Skin of body (tissue), 2 donors: ENCODE measurements around the gene EVA1A. TPM values are rescaled to one million over a fixed set of nuclear protein-coding genes. Genes with fewer than 3 reads are reported as not detected.

Source experiments
- DNase-seq: peaks from one replicate; lab custom pipeline; 2025; lab: John Stamatoyannopoulos, UW
- total RNA-seq: library from RNA; depleted of rRNA; stranded (reverse); fragments of >200 nt; gene quantifications from one replicate; pipeline ENCODE4 v1.2.3, GENCODE V29; 2014

Gene EVA1A
- total RNA-seq, 1 donor from 2014 or later: 10.7 TPM

GRCh38 chr2:75541430-75541829 is 19.3 kb downstream of the EVA1A start:
- DNase-seq: no peak

GRCh38 chr2:75540994-75541393 is 19.7 kb downstream of the EVA1A start:
- no peak for DNase-seq

DNA sequence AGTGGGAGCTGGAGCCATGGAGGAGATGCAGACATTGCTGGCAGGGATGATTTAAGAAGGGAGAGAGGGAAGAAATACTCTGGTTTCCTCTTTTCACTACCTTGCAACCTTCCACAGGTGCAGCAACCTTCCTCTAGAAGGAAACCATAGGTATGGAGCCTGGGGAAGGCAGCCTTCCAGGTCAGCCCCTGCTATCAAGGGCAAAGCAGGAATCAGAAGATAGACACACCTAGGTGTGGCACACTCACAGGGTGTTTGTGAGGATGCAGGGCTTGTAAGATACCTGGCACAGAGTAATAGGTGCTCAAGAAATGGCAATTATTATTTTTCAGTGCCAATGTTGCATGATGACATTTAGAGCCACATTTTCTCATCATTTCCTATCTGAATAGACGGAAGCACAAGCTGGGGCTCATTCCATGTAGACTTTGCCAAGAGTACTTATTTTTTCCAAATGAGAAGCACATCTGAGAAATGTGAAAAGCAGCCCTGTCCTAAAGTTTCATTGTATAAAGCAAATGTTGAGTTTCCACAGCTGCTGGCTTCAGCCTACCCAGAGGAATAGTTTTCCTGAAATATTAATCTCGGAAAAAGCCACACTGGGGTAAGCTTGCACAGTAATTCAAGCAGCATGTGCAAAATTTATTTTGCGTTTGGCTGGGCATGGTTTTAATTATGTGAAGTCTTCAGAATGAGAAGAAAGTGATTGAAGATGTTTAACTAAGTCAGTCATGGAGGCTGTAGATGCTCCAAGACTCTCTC is 20.6 kb downstream of the EVA1A start:
- peak; percentile 96 for DNase-seq

GRCh38 chr2:75538521-75539490 is 21.9 kb downstream of the EVA1A start:
- peak; percentile 58 for DNase-seq

- DNase-seq: no peak
Measured at GRCh38 chr2:75537658-75538057, 23.1 kb downstream of the EVA1A start.

GRCh38 chr2:75533135-75533534 is 27.6 kb downstream of the EVA1A start:
- no peak for DNase-seq

DNA sequence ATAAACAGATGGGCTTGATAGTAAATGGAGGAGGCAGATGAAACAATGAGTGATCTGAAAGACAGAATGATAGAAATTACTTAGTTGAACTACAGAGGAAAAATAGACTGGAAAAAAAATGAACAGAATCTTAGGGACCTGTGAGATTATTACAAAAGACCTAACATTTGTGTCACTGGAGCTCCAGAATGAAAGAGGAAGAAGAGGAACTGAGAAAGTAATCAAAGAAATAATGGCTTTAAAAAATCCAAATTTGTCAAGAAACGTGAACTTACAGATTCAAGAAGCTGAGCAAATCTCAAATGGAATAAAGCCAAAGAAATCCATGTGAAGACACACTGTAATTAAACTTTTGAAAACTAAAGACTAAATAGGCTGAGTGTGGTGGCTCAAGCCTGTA is 28.3 kb downstream of the EVA1A start:
- DNase-seq: no peak

GRCh38 chr2:75528221-75528977 is 32.3 kb downstream of the EVA1A start:
- DNase-seq: no peak

- no peak for DNase-seq
Measured at GRCh38 chr2:75527676-75528075, 33.1 kb downstream of the EVA1A start.

GRCh38 chr2:75526842-75527241 is 33.9 kb downstream of the EVA1A start:
- DNase-seq: no peak

DNA sequence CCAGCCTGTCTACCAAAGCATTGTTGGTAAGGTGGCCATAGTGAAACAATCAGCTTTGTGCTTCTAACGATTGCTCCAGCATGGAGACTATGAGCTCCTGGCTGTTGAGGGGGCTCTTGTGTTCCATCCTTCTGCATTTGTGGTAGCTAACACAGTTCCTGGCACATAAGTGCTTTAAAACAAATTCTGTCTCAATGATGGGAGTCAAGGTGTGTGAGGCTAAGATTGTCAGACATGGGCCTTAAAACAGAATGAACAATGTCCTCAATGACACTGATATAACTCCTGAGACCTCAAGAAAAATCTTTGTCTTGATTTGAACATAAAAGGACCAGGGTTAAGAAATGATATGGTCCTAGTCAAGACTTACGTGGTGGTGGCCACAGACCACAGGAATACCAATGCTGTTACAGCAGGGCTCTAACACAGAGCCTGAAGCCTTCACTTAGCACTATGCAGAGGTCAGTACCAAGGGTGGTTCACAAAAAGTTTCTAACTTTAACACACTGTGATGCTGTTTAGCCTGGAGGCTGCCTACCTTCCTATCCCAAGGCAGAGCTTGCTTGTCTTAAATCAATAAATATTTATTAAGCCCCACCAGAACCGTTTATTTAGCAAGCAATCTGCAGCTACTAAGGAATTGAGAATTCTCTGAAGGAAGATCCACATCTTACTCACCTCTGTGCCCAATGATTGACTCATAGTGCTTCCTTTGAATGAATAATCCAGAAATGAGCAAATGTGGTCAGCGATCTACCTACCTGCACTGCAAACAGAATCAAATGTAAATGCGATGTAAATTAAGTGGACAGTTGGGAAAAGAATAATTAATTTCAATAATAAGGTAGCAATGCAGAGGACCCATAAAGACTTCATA is 35.1 kb downstream of the EVA1A start:
- no peak for DNase-seq

- no peak for DNase-seq
Measured at GRCh38 chr2:75524276-75524911, 36.3 kb downstream of the EVA1A start.

DNA sequence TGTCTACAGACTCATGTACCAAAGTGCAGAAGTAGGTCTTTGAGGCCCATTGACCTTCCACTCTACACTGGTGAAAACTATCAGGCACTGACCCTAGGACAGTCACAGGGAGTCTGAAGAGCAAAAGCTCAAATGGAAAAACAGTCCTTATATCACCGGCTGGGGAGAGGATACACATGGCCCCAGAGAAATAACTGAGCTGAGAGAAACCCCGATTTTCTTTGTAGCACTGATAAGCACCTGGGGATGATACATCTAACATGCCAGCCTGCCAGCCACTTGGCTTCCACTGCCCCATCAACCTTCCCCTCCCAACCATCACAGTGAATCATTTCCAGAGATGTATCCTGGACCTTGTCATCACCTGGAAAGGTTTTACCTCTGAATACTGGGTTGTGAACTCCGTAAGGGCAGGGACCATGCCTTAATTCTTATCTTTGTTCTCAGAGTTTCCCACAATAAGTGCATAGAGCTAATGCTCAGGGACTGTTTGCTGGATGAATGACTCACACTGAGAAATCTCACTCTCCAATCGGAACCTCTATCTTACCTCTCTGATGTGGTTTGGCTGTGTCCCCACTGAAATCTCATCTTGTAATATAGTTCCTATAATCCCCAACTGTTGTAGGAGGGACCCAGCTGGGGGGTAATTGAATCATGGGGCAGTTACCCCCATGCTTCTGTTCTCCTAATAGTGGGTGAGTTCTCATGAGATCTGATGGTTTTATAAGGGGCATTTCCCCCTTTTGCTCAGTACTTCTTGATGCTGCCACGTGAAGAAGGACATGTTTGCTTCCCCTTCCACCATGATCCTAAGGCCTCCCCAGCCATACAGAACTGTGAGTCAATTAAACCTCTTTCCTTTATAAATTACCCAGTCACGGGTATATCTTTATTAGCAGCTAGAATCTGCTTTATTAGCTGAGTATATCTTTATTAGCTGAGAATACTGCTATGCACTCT is 37.1 kb downstream of the EVA1A start:
- no peak for DNase-seq

DNA sequence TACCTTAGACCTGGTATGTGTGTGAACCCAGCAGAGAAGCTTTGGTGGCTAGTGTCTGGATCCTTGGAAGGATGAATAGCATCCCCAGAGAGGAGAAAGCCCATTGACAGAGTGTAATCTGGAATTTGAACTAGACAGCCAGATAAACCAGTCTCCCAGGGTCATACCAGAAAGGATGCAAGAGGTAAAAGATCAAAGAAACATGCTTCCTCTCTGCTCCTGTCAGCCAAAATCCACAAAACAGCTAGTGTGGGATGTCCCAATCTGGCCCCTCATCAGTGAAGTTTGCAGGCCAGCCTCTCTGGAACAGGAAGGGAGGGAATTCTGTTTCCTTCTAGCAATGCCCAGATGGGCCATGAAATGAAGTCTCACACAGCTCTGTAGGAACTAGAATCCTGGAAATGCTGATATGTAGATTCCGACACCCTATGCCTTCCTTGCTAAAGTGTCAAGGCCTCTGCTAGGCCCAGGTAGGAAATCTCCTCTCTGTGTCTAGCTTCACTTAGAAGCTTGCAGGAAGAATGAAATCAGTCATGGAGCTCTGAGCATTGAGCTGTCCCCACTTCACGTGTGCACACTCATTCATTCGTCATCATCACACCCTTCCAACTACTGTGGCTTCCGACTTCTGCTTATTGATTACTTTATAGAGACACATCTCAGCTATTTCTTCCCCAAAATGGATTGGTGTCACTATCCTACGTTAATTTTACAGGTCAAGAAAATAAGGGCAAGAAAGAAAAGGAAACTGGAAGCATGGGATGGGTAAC is 38.0 kb downstream of the EVA1A start:
- DNase-seq: no peak

GRCh38 chr2:75521225-75521872 is 39.4 kb downstream of the EVA1A start:
- no peak for DNase-seq

DNA sequence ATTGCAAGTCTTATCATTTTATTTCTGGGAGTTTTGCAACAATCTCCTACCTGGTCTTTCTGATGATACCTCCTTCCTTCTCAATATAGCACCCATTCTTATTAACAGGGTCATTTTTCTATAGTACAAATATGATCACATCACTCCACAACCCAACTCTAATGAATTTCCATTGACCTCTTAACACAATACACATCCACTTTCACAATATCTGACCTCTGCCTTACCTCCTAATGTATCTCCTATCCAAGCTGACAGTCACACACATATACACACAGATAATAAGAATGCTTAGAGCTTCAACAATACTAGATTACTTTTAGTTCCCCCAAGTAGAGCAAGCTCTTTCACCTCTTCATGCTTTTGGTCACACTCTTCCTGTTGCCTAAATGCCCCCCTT is 40.9 kb downstream of the EVA1A start:
- no peak for DNase-seq

DNA sequence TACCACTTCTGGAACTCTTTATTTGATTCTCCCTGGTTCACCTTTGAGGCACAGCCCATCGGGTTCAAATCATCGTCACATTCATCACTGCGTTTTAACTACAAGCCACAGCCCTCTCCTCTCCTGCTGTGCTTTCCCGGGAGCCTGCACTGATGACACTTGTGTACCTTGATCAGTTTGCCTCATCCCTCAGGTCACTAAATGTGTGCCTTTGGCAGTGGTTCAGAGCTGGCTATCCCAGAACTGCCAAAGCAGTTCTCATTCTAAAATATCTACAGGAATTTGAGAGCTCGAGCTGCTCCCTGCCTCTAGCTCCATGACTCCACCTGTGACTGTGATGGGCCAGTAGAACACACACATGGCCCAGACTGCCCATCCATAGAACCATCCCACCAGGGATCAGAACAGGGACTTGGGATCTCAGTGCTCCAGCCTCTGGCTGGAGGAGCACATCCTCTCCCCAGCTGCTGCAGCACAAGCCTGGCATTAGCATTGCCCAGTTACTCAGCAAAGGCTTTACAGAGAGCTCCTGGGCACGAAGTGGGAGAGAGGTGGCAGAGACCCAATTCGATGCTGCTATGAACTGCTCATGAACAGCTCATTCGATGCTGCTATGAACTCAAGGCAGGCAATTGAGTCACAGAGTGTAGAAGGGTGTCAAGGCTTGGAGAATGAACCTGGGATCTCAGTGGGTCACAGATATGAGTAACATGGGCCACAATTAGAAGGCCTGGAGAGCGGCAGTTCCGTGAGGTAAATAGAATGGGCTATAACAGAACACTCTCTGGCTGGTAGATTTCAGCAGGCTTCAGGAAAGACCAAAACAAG is 41.9 kb downstream of the EVA1A start:
- no peak for DNase-seq
